WTC11 (cell line): Measurements from ENCODE around the gene TMEM9B. TPM values are rescaled to one million over a fixed set of nuclear protein-coding genes. Genes with fewer than 3 reads are reported as not detected.
A peak's percentile ranks its signal among the peaks of the same experiment; 100 is the strongest.

Experiments used
- ATAC-seq: fragments of 200-7000 bp; cut with Tn5 transposase; 2 replicates; pipeline ENCODE4 v1.10.0; 2021; ENCODE audit warnings: mild to moderate bottlenecking, moderate library complexity
- CTCF ChIA-PET: fragments of 300-600 bp; sonication (Branson Sonifier 250); formaldehyde crosslinking; loops from one replicate; lab custom pipeline; 2021; ENCODE audit warnings: antibody characterized with exemption; lab: Charles Lee
- POLR2A ChIA-PET: fragments of 350-600 bp; sonication (Branson Sonifier 250); formaldehyde crosslinking; loops from one replicate; lab custom pipeline; 2021; ENCODE audit warnings: antibody characterized with exemption; lab: Charles Lee
- DNase-seq: peaks from one replicate; pipeline ENCODE4 v3.0.0; 2021; ENCODE audit warnings: low spot score
- H3K27ac Mint-ChIP-seq: 2 replicates; pipeline ENCODE4 v1.8.0; 2021; ENCODE audit warnings: mixed read lengths
- H3K27me3 Mint-ChIP-seq: 2 replicates; pipeline ENCODE4 v1.8.0; 2021; ENCODE audit warnings: low read depth, mild to moderate bottlenecking, moderate library complexity, mixed read lengths
- H3K36me3 Mint-ChIP-seq: 2 replicates; pipeline ENCODE4 v1.8.0; 2021; ENCODE audit warnings: mixed read lengths
- H3K4me1 Mint-ChIP-seq: 2 replicates; pipeline ENCODE4 v1.8.0; 2022; ENCODE audit warnings: mixed read lengths
- H3K4me3 Mint-ChIP-seq: 2 replicates; pipeline ENCODE4 v1.8.0; 2021; ENCODE audit warnings: mild to moderate bottlenecking, moderate library complexity, mixed read lengths
- H3K9me3 Mint-ChIP-seq: 2 replicates; pipeline ENCODE4 v1.8.0; 2021; ENCODE audit warnings: mixed read lengths
- AFF4 ChIP-seq: sonication (generic); formaldehyde crosslinking; IDR thresholded peaks from 2 replicates; pipeline ENCODE4 v1.8.1; 2023; ENCODE audit warnings: mild to moderate bottlenecking, missing genetic modification reagents, borderline replicate concordance
- E2F5 ChIP-seq: sonication (generic); formaldehyde crosslinking; IDR thresholded peaks from 2 replicates; pipeline ENCODE4 v1.8.1; 2022; ENCODE audit warnings: mild to moderate bottlenecking, moderate library complexity, missing genetic modification reagents
- FOXJ3 ChIP-seq: sonication (generic); formaldehyde crosslinking; IDR thresholded peaks from 2 replicates; pipeline ENCODE4 v1.9.0; 2021; ENCODE audit warnings: missing genetic modification reagents, mild to moderate bottlenecking, borderline replicate concordance
- FOXK1 ChIP-seq: sonication (generic); formaldehyde crosslinking; IDR thresholded peaks from 2 replicates; pipeline ENCODE4 v1.8.0; 2022; ENCODE audit warnings: mild to moderate bottlenecking, moderate library complexity, missing genetic modification reagents
- GABPB1 ChIP-seq: sonication (generic); formaldehyde crosslinking; IDR thresholded peaks from 2 replicates; pipeline ENCODE4 v1.8.1; 2023; ENCODE audit warnings: mild to moderate bottlenecking, missing genetic modification reagents
- GTF2I ChIP-seq: fragments of 250-450 bp; sonication (Bioruptor Pico); conservative IDR thresholded peaks from 2 replicates; pipeline ENCODE4 v1.4.0; 2021; ENCODE audit warnings: mild to moderate bottlenecking
- MLX ChIP-seq: sonication (generic); formaldehyde crosslinking; IDR thresholded peaks from 2 replicates; pipeline ENCODE4 v1.8.1; 2023; ENCODE audit warnings: mild to moderate bottlenecking, missing genetic modification reagents, moderate library complexity
- NFYB ChIP-seq: sonication (generic); formaldehyde crosslinking; conservative IDR thresholded peaks from 2 replicates; pipeline ENCODE4 v1.8.0; 2022; ENCODE audit warnings: low read depth, missing genetic modification reagents
- PREB ChIP-seq: sonication (generic); formaldehyde crosslinking; IDR thresholded peaks from 2 replicates; pipeline ENCODE4 v1.8.1; 2022; ENCODE audit warnings: mild to moderate bottlenecking, missing genetic modification reagents, moderate library complexity, borderline replicate concordance
- SP1 ChIP-seq: sonication (generic); formaldehyde crosslinking; conservative IDR thresholded peaks from 2 replicates; pipeline ENCODE4 v1.8.1; 2022; ENCODE audit warnings: missing genetic modification reagents
- TCF7 ChIP-seq: sonication (generic); formaldehyde crosslinking; IDR thresholded peaks from 2 replicates; pipeline ENCODE4 v1.8.0; 2022; ENCODE audit warnings: mild to moderate bottlenecking, low read depth, missing genetic modification reagents, moderate library complexity
- TEAD1 ChIP-seq: sonication (generic); formaldehyde crosslinking; IDR thresholded peaks from 2 replicates; pipeline ENCODE4 v1.8.0; 2022; ENCODE audit warnings: mild to moderate bottlenecking, missing genetic modification reagents
- ZNF317 ChIP-seq: sonication (generic); formaldehyde crosslinking; IDR thresholded peaks from 2 replicates; pipeline ENCODE4 v1.8.1; 2023; ENCODE audit warnings: low read depth, mild to moderate bottlenecking, moderate library complexity, missing genetic modification reagents, borderline replicate concordance
- total RNA-seq: library from RNA; stranded (reverse); gene quantifications from 3 replicates; pipeline ENCODE4 v1.2.3, GENCODE V29; 2021
- TF ChIP-seq, protein P1 (sequence below): fragments of 250-450 bp; sonication (Bioruptor Pico); IDR thresholded peaks from 2 replicates; pipeline ENCODE4 v2.1.2; 2022; ENCODE audit warnings: mild to moderate bottlenecking, moderate library complexity
- TF ChIP-seq, protein P2 (sequence below): sonication (generic); formaldehyde crosslinking; IDR thresholded peaks from 2 replicates; pipeline ENCODE4 v1.8.0; 2023; ENCODE audit warnings: missing genetic modification reagents
- TF ChIP-seq, protein P3 (sequence below): sonication (generic); formaldehyde crosslinking; IDR thresholded peaks from 2 replicates; pipeline ENCODE4 v1.8.0; 2022; ENCODE audit warnings: mild to moderate bottlenecking, missing genetic modification reagents
- TF ChIP-seq, protein P4 (sequence below): fragments of 250-450 bp; sonication (Bioruptor Pico); IDR thresholded peaks from 2 replicates; pipeline ENCODE4 v1.8.0; 2021; ENCODE audit warnings: mild to moderate bottlenecking
- TF ChIP-seq, protein P5 (sequence below): fragments of 250-450 bp; sonication (Bioruptor Pico); IDR thresholded peaks from 2 replicates; pipeline ENCODE4 v1.9.0; 2021; ENCODE audit warnings: moderate library complexity, mild to moderate bottlenecking, inconsistent platforms, borderline replicate concordance

The TMEM9B gene
- total RNA-seq, 1 experiment from 2014 or later: 8.7 TPM

DNA sequence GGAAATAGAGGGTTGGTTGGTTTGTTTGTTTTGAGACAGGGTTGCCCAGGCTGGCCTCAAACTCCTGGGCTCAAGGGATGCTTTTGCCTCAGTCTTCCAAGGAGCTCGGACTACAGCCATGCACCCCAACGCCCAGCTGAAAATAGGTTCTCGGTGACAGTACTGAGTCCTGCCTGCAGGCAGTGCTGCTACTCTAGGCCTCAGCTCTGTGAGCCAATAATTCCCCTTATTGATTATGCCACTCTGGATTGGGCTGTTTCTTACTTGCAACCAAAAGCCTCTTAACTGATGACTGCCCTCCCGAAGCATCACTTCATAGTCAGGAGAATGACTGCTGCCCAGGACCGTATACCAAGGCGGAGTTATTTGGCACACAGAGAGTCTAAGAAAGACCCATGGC, 30.3 kb downstream of the TMEM9B start:
- ChIA-PET CTCF (interaction anchor here (0.6 to 2.8 kb wide), 22 partner anchors 8 to 573 kb away, joined by 3 to 55 read pairs (median 4); partner anchors contain the start of genes ASCL3 and TMEM9B), POLR2A (interaction anchor here (0.5 to 1.0 kb wide), 5 partner anchors 66 to 1345 kb away, joined by 3 to 5 read pairs (median 3); no protein-coding TSS in a partner anchor)
- TF ChIP-seq SP1 (CRISPR knock-in tag): no peak
- TF ChIP-seq, protein P1, sequence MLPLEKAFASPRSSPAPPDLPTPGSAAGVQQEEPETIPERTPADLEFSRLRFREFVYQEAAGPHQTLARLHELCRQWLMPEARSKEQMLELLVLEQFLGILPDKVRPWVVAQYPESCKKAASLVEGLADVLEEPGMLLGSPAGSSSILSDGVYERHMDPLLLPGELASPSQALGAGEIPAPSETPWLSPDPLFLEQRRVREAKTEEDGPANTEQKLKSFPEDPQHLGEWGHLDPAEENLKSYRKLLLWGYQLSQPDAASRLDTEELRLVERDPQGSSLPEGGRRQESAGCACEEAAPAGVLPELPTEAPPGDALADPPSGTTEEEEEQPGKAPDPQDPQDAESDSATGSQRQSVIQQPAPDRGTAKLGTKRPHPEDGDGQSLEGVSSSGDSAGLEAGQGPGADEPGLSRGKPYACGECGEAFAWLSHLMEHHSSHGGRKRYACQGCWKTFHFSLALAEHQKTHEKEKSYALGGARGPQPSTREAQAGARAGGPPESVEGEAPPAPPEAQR: no peak
- TF ChIP-seq PREB (CRISPR knock-in tag): no peak
- TF ChIP-seq FOXJ3 (CRISPR knock-in tag): no peak
- no peak for TF ChIP-seq E2F5 (CRISPR knock-in tag)
- no peak for TF ChIP-seq MLX
- TF ChIP-seq, protein P2, sequence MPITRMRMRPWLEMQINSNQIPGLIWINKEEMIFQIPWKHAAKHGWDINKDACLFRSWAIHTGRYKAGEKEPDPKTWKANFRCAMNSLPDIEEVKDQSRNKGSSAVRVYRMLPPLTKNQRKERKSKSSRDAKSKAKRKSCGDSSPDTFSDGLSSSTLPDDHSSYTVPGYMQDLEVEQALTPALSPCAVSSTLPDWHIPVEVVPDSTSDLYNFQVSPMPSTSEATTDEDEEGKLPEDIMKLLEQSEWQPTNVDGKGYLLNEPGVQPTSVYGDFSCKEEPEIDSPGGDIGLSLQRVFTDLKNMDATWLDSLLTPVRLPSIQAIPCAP: no peak
- TF ChIP-seq, protein P3, sequence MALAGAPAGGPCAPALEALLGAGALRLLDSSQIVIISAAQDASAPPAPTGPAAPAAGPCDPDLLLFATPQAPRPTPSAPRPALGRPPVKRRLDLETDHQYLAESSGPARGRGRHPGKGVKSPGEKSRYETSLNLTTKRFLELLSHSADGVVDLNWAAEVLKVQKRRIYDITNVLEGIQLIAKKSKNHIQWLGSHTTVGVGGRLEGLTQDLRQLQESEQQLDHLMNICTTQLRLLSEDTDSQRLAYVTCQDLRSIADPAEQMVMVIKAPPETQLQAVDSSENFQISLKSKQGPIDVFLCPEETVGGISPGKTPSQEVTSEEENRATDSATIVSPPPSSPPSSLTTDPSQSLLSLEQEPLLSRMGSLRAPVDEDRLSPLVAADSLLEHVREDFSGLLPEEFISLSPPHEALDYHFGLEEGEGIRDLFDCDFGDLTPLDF (CRISPR knock-in tag): no peak
- TF ChIP-seq NFYB (CRISPR knock-in tag): no peak
- TF ChIP-seq, protein P4, sequence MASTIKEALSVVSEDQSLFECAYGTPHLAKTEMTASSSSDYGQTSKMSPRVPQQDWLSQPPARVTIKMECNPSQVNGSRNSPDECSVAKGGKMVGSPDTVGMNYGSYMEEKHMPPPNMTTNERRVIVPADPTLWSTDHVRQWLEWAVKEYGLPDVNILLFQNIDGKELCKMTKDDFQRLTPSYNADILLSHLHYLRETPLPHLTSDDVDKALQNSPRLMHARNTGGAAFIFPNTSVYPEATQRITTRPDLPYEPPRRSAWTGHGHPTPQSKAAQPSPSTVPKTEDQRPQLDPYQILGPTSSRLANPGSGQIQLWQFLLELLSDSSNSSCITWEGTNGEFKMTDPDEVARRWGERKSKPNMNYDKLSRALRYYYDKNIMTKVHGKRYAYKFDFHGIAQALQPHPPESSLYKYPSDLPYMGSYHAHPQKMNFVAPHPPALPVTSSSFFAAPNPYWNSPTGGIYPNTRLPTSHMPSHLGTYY (CRISPR knock-in tag): no peak
- TF ChIP-seq FOXK1 (CRISPR knock-in tag): no peak
- no peak for TF ChIP-seq TCF7 (CRISPR knock-in tag)
- no peak for TF ChIP-seq GABPB1
- no peak for TF ChIP-seq GTF2I (CRISPR knock-in tag)
- no peak for TF ChIP-seq AFF4 (CRISPR knock-in tag)
- TF ChIP-seq TEAD1 (CRISPR knock-in tag): no peak
- no peak for TF ChIP-seq ZNF317 (CRISPR knock-in tag)
- TF ChIP-seq, protein P5, sequence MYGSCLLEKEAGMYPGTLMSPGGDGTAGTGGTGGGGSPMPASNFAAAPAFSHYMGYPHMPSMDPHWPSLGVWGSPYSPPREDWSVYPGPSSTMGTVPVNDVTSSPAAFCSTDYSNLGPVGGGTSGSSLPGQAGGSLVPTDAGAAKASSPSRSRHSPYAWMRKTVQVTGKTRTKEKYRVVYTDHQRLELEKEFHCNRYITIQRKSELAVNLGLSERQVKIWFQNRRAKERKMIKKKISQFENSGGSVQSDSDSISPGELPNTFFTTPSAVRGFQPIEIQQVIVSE (CRISPR knock-in tag): no peak
- DNase-seq: no peak
- no peaks in the 10 kb centered on the region for H3K9me3 Mint-ChIP-seq
- H3K4me3 Mint-ChIP-seq: no peak overlapping the region
- peak; percentile 66 for ATAC-seq
- no peak overlapping the region for H3K27ac Mint-ChIP-seq
- H3K4me1 Mint-ChIP-seq: peaks cover 25% of the 10 kb centered on the region
- no peaks in the 10 kb centered on the region for H3K27me3 Mint-ChIP-seq
- no peaks in the 10 kb centered on the region for H3K36me3 Mint-ChIP-seq
